BE2C (cell line): ENCODE measurements around the gene SYT7.

Experiments used
- DNase-seq: peaks from one replicate; pipeline ENCODE4 v3.0.0-alpha.2; 2020
- H3K27me3 ChIP-seq: fragments of 250-450 bp; sonication (Bioruptor Pico); 2 replicates; pipeline ENCODE4 v1.5.1; 2020; ENCODE audit warnings: mild to moderate bottlenecking
- H3K36me3 ChIP-seq: fragments of 250-450 bp; sonication (Bioruptor Pico); 2 replicates; pipeline ENCODE4 v1.5.1; 2020; ENCODE audit warnings: mild to moderate bottlenecking
- H3K4me1 ChIP-seq: fragments of 250-450 bp; sonication (Bioruptor Pico); 2 replicates; pipeline ENCODE4 v1.5.1; 2020
- H3K4me3 ChIP-seq: 2 replicates; pipeline ENCODE4 v1.5.1; 2011; ENCODE audit warnings: low read depth, low read length
- H3K9me3 ChIP-seq: fragments of 250-450 bp; sonication (Bioruptor Pico); 2 replicates; pipeline ENCODE4 v1.5.1; 2020
- TF ChIP-seq, protein P1 (sequence below): IDR thresholded peaks from 2 replicates; pipeline ENCODE4 v1.5.1; 2012; ENCODE audit warnings: mild to moderate bottlenecking, low read depth, low read length

The SYT7 gene

DNA sequence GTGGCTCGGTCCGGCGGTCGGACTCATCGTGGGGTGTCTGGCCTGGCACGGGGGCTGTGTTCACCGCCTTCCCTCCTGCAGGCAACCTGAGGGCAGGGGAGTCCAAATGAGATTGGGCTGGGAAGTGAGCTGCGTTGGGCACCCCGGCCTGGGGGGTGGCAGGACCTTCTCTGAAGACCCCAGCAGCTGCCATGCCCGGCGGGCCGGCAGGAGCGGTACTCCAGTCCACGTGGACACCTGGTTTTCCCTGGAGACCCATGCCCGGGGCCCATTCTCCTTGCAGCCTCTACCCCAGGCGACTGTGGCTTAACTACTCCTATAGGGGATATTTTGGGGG lies 47.9 kb downstream of the SYT7 start:
- H3K4me1 ChIP-seq = peaks cover 32% of the 10 kb centered on the region
- H3K36me3 ChIP-seq = no peaks in the 10 kb centered on the region
- no peak for DNase-seq
- TF ChIP-seq, protein P1, sequence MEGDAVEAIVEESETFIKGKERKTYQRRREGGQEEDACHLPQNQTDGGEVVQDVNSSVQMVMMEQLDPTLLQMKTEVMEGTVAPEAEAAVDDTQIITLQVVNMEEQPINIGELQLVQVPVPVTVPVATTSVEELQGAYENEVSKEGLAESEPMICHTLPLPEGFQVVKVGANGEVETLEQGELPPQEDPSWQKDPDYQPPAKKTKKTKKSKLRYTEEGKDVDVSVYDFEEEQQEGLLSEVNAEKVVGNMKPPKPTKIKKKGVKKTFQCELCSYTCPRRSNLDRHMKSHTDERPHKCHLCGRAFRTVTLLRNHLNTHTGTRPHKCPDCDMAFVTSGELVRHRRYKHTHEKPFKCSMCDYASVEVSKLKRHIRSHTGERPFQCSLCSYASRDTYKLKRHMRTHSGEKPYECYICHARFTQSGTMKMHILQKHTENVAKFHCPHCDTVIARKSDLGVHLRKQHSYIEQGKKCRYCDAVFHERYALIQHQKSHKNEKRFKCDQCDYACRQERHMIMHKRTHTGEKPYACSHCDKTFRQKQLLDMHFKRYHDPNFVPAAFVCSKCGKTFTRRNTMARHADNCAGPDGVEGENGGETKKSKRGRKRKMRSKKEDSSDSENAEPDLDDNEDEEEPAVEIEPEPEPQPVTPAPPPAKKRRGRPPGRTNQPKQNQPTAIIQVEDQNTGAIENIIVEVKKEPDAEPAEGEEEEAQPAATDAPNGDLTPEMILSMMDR = no peak
- H3K4me3 ChIP-seq = no peak overlapping the region
- H3K9me3 ChIP-seq = no peaks in the 10 kb centered on the region
- H3K27me3 ChIP-seq = no peaks in the 10 kb centered on the region

DNA sequence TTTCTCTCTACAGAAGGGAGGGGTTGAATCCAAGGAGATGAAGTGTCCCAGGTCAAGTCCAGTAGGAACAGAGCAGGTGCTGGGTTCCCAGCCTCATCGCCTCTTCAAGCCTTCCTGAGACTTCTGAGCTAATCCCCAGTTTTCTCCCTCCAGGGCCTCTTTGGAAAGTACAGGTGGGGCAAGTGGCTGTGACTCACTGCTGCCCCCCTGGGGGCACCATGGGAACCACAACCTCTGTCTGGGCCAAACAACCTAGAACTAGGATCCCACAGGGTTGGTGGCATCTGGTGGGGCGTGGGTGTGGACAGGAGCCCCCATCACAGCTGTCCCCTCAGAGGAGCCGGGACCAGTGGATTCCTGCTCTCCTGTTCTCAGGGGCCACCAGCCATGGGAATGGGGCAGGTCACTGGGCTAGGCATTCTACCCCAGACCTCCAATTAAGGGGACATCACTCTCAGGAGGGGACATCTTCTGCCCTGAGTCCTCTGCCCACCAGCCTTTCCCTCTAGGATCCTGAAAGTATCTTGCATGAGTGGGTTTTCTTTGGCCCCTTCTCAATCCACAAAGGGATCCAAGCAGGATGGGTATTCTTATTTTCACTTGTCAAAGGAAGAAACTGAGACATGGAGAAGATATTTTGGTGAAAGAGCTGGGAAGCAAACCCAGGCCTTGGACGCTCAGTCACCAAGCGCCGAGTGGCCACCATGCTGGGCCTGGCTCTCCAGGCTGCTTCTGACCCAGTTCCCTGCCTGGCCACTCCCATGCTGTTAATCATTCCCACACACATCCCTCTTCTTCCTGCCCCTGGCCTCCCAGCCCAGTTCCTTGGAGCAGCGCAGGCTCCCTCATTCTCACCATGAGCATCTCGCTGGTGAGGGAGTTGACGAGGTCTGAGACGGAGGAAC lies 48.5 kb downstream of the SYT7 start:
- DNase-seq = no peak
- Histone ChIP-seq H3K27me3 (no peaks in the 10 kb centered on the region), H3K36me3 (no peaks in the 10 kb centered on the region), H3K4me1 (peaks cover 30% of the 10 kb centered on the region), H3K4me3 (no peak overlapping the region), H3K9me3 (no peaks in the 10 kb centered on the region)
- TF ChIP-seq, protein P1 = peak; percentile 78

DNA sequence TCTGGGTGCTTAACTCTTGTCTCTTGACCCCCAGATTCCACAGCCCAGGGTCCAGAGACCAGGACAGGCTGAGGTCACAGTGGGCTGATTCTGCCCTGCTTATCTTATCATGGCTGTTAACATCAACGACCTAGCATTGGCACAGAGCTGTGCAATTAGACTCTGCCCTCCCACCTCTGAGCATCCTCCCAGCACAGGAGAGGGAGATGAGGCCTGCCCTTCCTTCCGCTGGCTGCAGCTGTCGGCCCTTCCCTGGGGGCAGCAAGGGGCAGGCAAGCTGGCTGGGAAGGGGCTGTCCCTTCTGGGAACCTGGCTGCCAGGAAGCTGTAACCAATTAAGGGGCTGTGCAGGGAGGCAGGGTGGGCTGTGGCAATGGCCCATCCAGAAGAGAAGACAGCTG lies 49.8 kb downstream of the SYT7 start:
- H3K36me3 ChIP-seq = no peaks in the 10 kb centered on the region
- TF ChIP-seq, protein P1 = no peak
- no peaks in the 10 kb centered on the region for H3K27me3 ChIP-seq
- DNase-seq = peak; percentile 73
- no peak overlapping the region for H3K4me3 ChIP-seq
- H3K4me1 ChIP-seq = peaks cover 27% of the 10 kb centered on the region
- no peaks in the 10 kb centered on the region for H3K9me3 ChIP-seq

DNA sequence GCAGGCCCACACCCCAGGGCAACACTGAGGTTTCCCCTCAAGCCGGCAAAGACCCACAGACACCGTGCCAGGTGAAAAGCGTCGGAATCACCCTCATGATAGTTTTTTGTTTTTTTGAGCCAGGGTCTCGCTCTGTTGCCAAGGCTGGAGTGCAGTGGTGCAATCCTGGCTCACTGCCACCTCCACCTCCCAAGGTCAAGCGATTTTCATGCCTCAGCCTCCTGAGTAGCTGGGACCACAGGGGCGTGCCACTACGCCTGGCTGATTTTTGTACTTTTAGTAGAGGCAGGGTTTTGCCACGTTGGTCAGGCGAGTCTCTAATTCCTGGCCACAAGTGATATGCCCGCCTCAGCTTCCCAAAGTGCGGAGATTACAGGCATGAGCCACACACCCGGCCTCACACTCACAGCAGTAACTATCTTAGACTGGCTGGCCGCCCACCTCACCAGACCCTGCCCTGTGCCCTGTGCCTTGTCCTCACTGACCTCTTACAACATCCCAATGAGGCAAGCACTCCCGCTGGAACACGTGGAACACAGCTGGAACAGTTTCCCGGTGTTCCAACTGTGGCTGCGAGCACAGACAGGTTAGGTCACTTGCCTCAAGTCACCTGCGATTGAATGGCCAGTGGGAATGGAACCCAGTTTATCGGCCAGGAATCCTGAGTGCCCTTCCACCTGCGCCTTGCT lies 51.2 kb downstream of the SYT7 start:
- H3K36me3 ChIP-seq = no peaks in the 10 kb centered on the region
- no peak overlapping the region for H3K4me3 ChIP-seq
- peaks cover 27% of the 10 kb centered on the region for H3K4me1 ChIP-seq
- TF ChIP-seq, protein P1 = no peak
- H3K9me3 ChIP-seq = no peaks in the 10 kb centered on the region
- no peak for DNase-seq
- no peaks in the 10 kb centered on the region for H3K27me3 ChIP-seq

DNA sequence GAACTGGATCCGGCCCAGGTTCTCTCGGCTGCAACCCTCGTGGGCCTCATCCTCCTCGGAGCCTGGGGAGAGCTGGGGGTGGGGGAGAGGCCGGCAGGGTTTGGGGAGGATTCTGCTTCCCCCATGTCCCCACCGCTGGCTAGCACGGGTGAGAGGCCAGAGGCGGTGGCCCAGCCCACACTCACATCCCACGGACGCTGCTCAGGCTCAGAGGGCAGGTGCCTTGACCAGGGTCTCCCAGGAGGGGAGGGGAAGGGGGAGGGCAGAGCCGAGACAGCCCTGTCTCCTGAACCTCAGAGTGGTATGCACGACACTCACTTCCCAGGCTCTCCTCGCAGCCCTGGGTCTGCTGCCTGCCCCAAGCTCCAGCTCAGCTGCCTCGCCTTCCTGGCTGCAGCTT lies 52.8 kb downstream of the SYT7 start:
- Histone ChIP-seq H3K4me3 (no peak overlapping the region), H3K4me1 (peaks cover 27% of the 10 kb centered on the region), H3K9me3 (no peaks in the 10 kb centered on the region), H3K27me3 (no peaks in the 10 kb centered on the region), H3K36me3 (no peaks in the 10 kb centered on the region)
- no peak for DNase-seq
- TF ChIP-seq, protein P1 = no peak
